GM19467 (cell line): ENCODE results near the gene NRCAM.

Experiments used
- ATAC-seq: cut with Tn5 transposase; IDR thresholded peaks from one replicate; pipeline ENCODE4 v1.9.1; 2021; ENCODE audit warnings: mild to moderate bottlenecking, moderate library complexity; ENCODE audit not compliant: unreplicated experiment

The NRCAM gene

DNA sequence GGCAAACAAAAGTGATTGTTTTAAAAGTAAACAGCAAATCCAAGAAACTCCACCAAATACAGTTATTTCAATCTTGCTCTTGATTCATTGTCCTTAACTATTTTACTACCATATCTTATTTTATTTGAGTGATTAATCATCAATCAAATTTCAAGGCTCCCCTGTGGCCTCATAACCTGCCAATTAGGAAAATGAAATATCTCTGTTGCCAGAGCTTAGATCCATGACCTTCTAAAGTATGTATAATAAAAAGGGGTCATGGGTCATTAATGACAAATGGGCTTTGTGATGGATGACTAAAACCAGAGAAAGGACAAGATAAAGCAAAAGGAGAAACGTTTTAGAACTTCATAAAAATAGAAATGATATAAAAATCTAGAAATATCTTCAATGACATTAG lies 28.5 kb downstream of the NRCAM start:
- no peak for ATAC-seq

DNA sequence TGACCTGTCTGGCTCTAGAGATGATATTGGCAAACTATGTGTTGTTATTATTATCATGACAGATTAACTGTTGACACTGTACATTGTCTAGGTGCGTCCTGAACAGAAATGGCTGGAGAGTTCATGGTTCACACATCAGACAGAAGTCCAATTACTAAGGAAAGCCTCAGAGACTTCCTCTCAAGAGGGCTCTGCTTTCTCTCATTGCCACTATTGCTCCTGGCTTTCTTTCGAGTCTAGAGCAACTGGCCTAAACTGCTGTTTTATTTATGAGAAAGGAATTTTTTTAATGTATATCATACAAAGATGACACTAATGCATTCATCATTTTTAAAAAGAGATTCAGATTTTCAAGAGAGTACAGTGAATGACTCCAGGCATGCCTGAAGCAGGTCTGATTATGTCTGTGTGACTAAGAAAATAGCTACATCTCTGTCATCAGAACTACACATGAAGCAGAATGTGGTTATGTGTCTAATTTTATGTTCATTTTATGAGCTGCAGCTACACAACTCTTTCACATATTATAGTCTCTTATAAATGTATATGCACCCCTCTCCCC lies 30.4 kb downstream of the NRCAM start:
- ATAC-seq = no peak

DNA sequence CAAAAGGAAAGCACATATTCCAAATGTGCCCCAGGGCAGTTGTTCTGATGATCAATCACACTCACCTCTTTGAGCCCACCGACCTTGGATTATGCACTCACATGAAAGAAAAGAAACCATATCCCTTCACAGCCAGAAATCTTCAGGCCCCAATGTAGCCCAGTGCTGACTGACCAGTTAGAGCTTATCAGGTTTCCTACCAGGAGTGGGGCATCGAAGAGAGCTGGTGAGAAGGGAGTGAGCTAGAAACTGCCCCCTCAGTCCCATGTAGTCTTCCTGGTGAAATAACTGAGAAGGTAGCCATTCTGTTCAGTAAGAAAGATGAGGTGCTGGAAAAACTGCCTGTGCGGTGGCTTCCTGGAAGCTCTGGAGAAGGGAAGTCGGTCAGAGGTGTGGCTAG lies 32.2 kb downstream of the NRCAM start:
- ATAC-seq = no peak

DNA sequence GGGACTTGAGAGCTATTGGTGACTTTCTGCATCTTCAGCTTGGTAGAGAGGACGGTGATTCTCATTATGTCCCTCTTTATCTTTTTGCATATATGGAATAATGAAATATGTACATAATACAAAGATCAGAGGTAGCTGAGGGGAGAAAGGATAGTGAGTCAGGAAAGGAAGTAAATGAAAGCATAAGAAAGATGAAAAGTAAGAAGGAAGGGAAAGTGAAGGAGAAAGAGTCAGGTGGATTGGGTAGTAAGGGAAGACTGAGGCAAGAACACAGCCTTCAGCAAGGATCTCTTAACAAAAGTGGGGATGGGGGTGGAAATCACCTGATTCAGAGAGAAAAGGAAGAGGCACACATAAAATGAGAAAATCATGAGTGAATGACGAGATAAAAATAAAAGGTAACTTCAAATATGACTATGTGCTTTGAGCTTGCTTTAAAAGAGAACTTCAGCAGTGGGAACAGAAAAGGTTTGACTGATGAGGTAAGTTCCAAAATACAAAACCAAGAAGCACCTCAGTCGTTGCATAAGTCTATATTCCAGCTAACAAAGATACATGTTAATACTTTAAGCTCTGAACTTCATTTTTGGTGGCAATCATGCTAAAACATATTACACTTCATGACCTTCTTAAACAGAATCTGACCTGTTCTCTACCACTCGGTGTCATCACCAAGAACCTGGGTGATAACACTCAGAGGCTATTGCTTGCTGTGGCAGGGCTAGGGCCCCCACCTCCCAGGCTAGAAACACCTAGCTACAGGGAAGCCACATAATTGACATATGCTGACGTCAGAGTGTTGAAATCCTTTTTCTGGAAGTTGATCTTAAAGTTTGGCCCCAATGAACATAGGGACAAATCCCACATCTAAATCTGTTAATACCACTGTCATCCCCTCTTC lies 32.9 kb downstream of the NRCAM start:
- ATAC-seq = no peak

DNA sequence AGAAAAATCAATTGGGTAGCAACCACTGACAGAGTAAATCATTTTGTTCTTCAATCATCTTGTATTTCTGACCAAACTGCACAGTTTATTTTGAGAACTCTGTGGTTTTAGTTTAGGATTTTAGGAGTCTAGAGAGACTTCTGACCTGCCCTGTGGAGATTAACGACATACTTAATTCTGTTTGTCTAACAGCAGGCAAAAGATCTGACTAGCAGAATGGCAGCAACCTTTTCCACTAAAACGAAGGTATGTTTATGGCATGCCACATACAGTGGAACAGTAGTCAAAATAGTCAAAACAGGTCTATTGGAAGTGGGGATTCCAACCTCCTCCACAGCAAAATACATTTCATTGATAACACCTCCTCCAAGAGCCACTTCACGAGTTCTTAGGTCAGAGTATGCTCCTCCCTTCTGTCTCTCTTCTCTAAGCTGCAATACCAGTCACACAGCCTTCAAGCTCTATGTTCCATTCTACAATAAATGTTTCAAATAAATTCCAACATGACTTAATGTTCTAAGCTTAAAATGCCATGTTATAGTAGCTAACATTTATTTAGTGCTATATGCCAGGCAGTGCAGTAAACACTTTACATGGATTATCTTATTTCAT lies 34.4 kb downstream of the NRCAM start:
- ATAC-seq = no peak

DNA sequence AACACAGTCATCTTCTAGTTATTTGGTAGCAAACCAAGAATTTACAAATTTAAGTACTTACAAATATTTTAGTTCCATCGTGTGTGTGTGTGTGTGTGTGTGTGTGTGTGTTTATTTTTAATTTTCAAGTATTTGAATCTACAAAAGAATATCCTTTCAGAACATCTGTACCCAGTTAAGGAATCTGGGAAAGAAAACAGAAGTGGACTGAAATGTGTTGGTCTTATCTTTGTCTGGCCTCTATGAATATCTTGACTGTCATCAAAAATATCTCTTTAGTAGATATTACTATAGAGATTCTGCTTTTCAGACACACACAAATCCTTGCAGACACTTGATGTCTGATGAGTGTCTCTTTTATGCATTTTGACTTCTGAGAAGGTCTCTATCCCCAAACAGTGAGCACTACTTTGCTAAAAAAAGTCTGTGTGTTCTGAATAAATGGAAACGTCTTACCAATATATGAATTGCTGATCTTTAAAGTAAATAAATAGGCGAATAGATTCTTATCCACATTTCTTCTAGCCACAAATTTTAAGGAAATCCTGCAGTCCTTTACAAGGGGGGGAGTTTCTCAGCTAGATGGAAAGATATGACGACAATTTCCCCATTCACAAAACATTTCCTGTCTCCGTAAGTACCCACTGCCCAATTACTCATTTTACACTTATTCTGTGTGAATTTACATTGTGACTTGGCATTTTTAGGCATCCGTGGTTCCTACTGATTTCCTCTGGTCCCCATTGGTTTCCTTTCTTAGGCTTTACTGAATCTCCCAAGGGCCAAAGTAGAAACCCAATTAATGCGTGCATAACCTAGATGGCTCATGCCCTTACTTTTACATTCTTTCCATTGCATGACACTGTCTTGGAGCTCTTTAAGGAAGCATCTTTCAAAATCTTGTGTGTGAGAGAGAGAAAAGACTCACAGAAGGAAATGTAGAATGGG lies 36.0 kb downstream of the NRCAM start:
- ATAC-seq = no peak

DNA sequence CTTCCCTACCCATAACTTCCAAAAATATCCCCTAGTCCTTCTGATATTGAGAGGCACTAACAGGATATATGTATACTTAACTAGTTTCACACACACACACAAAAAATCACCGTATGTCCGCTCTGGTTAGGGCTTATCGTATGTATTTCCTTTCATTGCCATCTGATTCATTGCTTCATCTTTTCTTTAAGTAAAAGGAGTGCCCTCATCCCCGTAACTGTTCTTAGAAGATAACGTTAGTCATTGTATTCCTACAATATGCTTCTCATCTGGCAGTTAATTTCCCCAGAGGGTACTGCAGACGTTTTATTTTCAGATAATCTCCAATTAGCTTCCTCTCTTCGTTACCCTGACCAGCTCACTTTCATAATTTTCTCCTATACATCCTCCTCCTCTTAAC lies 37.3 kb downstream of the NRCAM start:
- ATAC-seq = no peak

DNA sequence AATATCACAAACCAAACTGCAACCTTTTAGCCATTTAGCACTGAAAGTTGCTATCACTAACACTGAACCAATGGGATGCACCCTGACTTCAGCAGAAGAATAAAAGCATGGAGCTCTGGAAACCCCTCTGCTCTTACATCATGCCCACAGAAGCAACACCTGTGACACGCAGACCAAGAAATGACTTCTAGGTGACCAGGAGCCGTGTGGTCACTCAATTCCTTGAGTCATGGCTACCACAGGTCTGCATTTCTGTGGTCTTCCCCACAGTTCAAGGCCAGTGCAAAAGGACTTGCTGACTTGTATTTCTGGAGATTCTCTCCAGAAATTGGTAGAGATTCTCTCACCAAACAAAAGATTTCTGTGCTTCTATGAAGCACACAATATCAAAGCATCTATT lies 38.3 kb downstream of the NRCAM start:
- no peak for ATAC-seq

DNA sequence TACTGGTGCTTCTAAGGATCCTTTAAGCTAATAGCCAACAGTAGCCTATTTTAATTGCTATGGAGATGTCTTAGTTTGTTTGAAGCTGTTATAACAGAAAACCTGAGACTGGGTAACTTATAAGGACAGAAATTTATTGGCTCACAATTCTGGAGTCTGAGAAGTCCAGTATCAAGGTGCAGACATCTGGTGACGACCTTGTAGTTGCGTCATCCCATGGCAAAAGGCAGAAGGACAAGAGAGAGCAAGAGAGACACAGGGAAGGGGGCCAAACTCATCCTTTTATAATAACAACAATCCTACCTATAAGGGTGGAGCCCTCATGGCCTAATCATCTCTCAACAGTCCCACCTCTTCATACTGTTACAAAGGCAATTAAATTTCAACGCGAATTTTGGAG lies 39.1 kb downstream of the NRCAM start:
- ATAC-seq = no peak

DNA sequence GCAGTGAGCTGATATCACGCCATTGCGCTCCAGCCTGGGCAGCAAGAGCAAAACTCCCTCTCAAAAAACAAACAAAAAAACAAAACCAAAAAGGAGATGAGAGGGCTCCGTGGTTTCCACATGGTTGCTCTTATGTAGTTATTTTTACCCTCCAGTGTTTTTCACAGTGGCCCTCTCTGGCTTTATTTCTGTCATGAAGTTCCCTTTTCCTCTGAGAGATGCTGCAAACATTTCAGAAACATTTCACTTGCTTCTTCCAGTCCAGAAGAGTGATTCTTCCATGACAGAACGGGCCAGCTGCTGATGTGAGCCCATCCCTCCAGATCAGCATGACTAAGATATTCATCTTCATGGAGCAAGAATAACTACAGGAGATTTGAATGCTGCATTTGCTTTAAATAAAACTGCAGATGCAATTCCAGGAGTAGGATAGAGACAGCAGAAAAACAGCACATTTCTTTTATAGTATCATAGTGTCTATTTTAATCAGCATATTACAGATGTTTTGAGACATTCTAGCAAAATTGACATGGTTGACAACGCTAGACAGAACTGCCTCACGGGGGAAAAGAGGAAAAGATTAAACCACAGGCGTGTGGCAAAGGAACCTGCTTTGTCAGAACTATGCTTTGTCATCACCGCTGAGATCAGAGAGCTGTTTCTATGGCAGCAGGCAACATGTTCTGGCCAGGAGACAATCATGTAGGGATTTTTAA lies 40.3 kb downstream of the NRCAM start:
- ATAC-seq = peak; percentile 79

DNA sequence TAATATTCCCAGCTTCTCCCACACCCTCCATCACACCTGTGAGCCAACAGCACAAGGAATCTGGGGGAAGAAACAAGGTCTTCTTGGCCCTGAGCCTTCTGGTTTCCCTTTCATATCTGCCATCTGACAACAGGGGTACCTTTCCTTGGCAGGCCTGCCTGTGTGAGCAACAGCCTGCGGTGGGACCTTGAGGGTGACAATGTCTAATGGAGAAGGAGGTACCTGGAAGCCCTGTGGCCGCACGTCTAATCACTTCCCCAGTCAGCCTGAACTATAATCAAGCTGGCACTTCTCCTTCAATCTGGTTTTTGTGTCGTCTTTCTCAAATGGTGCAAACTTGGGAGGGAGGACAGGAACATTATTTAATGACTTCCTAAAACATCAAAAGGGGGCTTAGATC lies 41.2 kb downstream of the NRCAM start:
- ATAC-seq = no peak

DNA sequence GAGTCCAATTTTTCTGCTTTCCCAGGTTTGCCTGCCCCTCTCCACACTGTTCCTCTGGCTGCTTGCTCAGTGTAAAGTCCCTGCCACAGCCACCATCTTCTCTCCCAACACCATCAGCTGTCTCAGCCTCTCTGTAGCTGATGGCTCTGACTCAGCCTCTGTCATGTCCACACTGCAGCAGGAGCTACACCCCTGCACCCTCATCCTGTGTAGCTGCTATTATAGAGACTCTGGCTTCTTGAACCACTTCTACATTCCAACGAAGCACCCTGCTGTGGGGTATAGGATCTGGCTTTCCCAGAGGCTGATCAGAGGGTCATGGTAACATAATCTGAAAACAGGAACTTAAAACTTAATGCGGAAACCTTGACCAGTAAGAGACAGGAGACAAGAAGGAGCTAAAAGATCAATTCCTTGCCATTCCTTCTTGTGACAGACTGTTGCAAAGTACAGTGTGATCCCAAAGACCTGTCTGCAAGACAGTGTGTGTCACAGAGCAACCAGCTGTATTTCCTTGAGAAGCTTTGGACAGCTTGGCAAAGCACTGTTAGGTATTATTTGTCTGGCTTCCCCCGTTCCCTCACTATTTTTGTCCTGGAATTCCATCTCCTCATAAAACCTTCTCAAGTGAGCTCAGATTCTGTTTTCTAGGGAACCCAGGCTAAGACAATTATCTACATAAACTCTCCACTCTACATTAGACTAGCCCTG lies 42.3 kb downstream of the NRCAM start:
- ATAC-seq = no peak

DNA sequence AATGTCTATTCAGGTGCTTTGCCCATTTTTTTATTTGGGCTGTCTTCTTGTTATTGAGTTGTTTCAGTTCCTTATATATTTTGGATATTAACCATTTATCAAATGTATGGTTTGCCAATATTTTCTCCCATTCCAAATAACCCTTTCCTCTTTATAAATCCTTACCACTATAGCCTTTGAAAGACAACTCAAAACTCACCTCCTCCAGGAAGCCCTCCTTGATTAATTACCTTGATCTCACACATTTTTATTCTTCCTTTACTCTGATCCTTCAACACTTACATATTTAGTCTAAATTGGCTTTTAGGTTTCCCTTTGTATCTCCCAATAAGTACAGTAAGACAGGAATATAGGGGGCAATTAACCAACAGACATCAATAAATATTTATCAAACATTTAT lies 42.9 kb downstream of the NRCAM start:
- no peak for ATAC-seq

DNA sequence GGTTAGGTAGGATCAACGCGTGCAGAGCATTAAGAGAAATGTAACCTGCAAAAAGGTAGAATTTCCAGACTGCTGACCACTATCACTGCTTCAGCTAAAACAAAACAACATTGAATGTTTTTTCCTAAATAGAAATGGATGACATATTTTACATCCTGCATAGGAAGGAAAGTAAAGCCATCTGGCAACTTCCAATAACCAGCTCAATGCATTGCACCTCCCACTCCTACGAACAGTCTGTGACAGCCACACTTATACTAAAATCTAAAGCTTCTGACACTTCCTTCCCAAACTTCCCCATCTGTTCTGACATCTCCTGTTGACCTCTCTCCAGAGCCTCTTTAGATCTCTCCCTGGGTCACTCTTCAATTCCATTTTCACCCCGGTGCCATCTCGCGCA lies 47.1 kb downstream of the NRCAM start:
- no peak for ATAC-seq

DNA sequence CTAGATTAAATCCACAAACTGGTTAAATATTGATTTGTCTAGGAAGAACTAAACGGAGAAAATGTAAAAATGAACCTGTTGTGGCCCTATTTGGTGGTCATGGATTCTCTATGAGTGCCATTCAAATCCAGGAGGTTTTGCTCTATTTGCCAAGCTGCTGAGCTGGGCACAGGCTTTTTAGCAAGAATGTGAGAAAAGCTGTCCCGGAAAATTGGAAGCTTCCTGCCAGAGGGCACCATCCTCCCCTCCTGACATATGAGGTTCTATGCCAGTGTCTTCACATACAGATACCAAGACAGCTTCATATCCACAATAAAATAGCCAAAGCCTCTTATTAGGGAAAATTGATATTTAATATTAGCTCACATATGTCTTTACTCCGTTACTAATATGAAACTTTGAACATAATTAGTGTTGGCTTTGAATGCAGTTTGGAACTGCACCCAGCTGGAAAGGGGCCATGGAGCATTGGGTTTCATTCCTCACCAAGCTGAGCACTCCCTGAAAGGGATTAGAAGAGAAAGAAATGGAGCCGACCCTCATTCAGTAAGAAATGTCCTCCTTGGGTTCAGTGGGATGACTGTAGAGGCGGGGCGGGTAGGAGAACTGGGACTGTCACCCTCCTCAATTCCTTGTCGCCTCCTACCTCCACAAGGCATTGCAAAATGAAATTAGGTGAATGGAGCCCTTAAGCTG lies 47.8 kb downstream of the NRCAM start:
- no peak for ATAC-seq

DNA sequence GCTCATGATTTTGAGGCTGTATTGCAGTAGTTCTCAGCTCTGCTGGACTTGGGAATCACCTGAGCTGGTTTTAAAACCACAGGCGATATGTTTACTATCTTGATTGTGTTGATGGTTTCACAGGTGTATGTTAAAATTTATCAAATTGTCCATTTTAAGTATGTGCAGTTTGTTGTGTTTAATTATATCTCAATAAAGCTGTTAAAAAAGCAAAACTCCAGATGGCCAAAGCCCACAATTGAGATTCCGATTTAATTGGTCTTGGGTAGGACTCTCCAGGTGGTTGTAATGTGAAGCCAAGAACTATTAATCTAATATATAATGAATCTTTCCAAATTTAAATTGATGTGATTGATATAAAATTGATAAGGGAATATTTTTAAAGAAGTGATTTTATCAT lies 48.6 kb downstream of the NRCAM start:
- no peak for ATAC-seq

DNA sequence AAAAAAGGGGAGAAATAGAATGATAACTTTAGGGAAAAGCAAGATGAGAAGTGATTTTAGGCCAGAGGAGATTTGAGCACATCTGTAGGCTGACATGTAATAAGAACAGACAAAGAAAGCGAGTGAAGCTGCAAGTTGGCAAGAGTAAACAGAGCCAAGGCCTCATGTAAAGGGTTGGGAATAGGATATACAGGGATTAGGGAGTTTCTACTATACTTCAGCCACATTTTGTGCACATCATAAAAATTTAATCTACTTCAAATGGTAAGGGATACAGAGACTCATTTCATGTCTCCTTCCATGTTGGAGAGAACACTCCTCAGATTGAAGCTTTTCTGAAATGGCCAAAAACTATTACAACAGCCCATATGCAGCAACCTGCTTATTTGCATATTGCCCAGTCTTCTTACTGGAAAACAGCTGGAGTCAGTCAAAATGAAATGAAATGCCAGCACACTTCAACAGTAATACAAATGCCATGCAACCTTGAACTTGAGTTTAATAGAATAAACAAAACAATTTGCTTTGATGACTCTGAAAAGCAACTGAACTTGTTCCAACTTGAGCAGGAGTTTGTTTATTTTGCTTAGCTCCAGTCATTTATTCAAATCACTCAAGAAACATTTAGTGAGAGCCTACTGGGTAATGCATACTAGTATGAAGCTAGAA lies 49.9 kb downstream of the NRCAM start:
- ATAC-seq = no peak

DNA sequence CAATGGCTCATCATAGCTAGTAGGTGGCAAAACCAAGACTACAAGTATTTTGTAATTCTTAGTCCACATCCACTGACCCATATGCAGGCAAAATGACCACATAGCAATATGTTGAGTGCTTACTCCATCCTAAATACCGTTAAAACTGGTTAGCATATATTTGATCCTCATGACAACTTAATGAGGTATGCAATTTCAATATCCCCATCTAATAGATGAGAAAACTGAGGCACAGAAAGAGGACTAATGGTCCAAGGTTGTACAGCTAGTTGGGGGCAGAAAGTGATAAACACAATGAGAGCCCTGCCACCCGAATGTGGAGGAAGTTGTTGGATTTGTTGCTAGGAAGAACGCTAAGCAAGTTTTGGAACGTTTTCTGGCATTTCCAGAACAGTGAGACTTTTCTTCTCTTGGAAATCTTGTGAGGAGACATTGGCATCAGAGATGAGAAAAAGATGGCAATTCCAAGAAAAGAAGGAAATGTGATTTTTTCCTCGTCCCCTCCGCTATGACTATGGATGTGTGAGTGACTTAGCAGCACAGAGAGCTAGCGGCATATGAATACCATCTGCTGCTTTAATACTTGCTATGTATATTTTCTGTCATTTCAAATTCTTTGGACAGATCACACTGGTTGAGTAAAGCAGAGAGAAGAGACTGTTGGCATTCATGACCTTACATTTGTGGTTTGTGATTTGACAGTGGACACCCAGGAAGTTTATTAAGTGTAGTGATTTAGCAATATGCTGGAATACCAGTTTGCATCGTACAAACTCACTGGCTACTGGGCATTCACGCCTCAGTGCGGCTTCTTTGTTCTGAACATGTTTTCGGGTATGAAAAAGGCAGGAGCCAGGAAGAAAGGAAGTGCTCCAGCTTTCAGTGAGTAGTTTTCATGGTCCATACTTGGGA lies 51.5 kb downstream of the NRCAM start:
- ATAC-seq = no peak
